Measurements from ENCODE around the gene PLXDC2.

Gene PLXDC2

GRCh38 chr10:19925064-19925463 lies 108.8 kb downstream of the PLXDC2 start:
- no peak overlapping the region for H2AFZ ChIP-seq
- TF ChIP-seq, protein P1, sequence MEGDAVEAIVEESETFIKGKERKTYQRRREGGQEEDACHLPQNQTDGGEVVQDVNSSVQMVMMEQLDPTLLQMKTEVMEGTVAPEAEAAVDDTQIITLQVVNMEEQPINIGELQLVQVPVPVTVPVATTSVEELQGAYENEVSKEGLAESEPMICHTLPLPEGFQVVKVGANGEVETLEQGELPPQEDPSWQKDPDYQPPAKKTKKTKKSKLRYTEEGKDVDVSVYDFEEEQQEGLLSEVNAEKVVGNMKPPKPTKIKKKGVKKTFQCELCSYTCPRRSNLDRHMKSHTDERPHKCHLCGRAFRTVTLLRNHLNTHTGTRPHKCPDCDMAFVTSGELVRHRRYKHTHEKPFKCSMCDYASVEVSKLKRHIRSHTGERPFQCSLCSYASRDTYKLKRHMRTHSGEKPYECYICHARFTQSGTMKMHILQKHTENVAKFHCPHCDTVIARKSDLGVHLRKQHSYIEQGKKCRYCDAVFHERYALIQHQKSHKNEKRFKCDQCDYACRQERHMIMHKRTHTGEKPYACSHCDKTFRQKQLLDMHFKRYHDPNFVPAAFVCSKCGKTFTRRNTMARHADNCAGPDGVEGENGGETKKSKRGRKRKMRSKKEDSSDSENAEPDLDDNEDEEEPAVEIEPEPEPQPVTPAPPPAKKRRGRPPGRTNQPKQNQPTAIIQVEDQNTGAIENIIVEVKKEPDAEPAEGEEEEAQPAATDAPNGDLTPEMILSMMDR (IDR thresholded peaks at IDR 0.05): no peak

GRCh38 chr10:19928936-19929335 lies 112.7 kb downstream of the PLXDC2 start:
- H3K4me1 ChIP-seq: peaks cover 24% of the 10 kb centered on the region
- no peaks in the 10 kb centered on the region for H3K27me3 ChIP-seq (ENCODE audit: control insufficient read depth, insufficient read depth, low read length)
- no peak overlapping the region for H3K4me2 ChIP-seq (ENCODE audit: low read length)
- H3K79me2 ChIP-seq: peaks cover 15% of the 10 kb centered on the region
- no peak overlapping the region for H2AFZ ChIP-seq
- H3K27ac ChIP-seq: peak overlapping the region; percentile 21
- H3K4me3 ChIP-seq (ENCODE audit: low read depth, low read length): no peak overlapping the region
- TF ChIP-seq, protein P1 (IDR thresholded peaks at IDR 0.05): no peak
- no peaks in the 10 kb centered on the region for H3K36me3 ChIP-seq (ENCODE audit: control insufficient read depth, insufficient read depth, low read length)
- no peaks in the 10 kb centered on the region for H3K9me3 ChIP-seq (ENCODE audit: control insufficient read depth, low read length)
- no peak overlapping the region for H3K9ac ChIP-seq

More at GRCh38 chr10:19925064-19925463, 108.8 kb downstream of the PLXDC2 start:
- no peak overlapping the region for H3K9ac ChIP-seq
- no peaks in the 10 kb centered on the region for H3K36me3 ChIP-seq (ENCODE audit: control insufficient read depth, insufficient read depth, low read length)
- H3K4me3 ChIP-seq (ENCODE audit: low read depth, low read length): no peak overlapping the region
- H3K27me3 ChIP-seq (ENCODE audit: control insufficient read depth, insufficient read depth, low read length): no peaks in the 10 kb centered on the region
- peaks cover 9% of the 10 kb centered on the region for H3K79me2 ChIP-seq
- H3K9me3 ChIP-seq (ENCODE audit: control insufficient read depth, low read length): no peaks in the 10 kb centered on the region
- H3K27ac ChIP-seq: no peak overlapping the region
- H3K4me2 ChIP-seq (ENCODE audit: low read length): peak overlapping the region; percentile 19
- peaks cover 25% of the 10 kb centered on the region for H3K4me1 ChIP-seq

GRCh38 chr10:19929506-19930140 lies 113.4 kb downstream of the PLXDC2 start:
- Histone ChIP-seq H2AFZ (no peak overlapping the region), H3K4me2 (ENCODE audit: low read length) (no peak overlapping the region), H3K4me3 (ENCODE audit: low read depth, low read length) (no peak overlapping the region), H3K27me3 (ENCODE audit: control insufficient read depth, insufficient read depth, low read length) (no peaks in the 10 kb centered on the region), H3K4me1 (peaks cover 21% of the 10 kb centered on the region), H3K79me2 (peaks cover 12% of the 10 kb centered on the region), H3K27ac (peak overlapping the region; percentile 21), H3K36me3 (ENCODE audit: control insufficient read depth, insufficient read depth, low read length) (no peaks in the 10 kb centered on the region), H3K9me3 (ENCODE audit: control insufficient read depth, low read length) (no peaks in the 10 kb centered on the region), H3K9ac (no peak overlapping the region)
- TF ChIP-seq, protein P1 (IDR thresholded peaks at IDR 0.05): no peak

- H3K27me3 ChIP-seq (ENCODE audit: control insufficient read depth, insufficient read depth, low read length): no peaks in the 10 kb centered on the region
- H3K9ac ChIP-seq: no peak overlapping the region
- H3K79me2 ChIP-seq: peaks cover 21% of the 10 kb centered on the region
- H3K4me1 ChIP-seq: peaks cover 19% of the 10 kb centered on the region
- no peak overlapping the region for H3K4me2 ChIP-seq (ENCODE audit: low read length)
- TF ChIP-seq, protein P1 (IDR thresholded peaks at IDR 0.05): no peak
- no peak overlapping the region for H2AFZ ChIP-seq
- H3K36me3 ChIP-seq (ENCODE audit: control insufficient read depth, insufficient read depth, low read length): no peaks in the 10 kb centered on the region
- no peak overlapping the region for H3K4me3 ChIP-seq (ENCODE audit: low read depth, low read length)
- no peaks in the 10 kb centered on the region for H3K9me3 ChIP-seq (ENCODE audit: control insufficient read depth, low read length)
- H3K27ac ChIP-seq: peak overlapping the region; percentile 12
Observed at GRCh38 chr10:19930936-19931893, 115.0 kb downstream of the PLXDC2 start.

Measured in parathyroid adenoma (tissue), 2 donors.